Prostate gland (tissue), 2 donors: ENCODE data around the gene KRTAP12-1.

ENCODE experiments used
- CTCF ChIP-seq, 4 experiments: fragments of 200-600 bp in 2 of 4; fragments of 450-650 bp in 2 of 4; sonication (generic) in 2 of 4; IDR thresholded peaks; 1 replicate in 3 of 4; 2 replicates in 1 of 4; pipeline ENCODE4 v1.5.1; 2016 to 2019; ENCODE audit warnings: antibody characterized with exemption in 4 of 4, mild to moderate bottlenecking in 2 of 4, moderate library complexity in 2 of 4
- POLR2AphosphoS5 ChIP-seq: sonication (generic); formaldehyde crosslinking; IDR thresholded peaks from one replicate; pipeline ENCODE4 v1.6.1; 2017; ENCODE audit warnings: antibody characterized with exemption

- TF ChIP-seq CTCF (IDR thresholded peaks at IDR 0.05) (no peak), POLR2AphosphoS5 (no peak)
Observed at GRCh38 chr21:44686000-44686781, 4.2 kb upstream of the KRTAP12-1 start.
